Stomach (tissue), 4 donors: ENCODE data around the gene F2RL1.

ENCODE experiments used
- EP300 ChIP-seq: sonication (generic); formaldehyde crosslinking; IDR thresholded peaks from one replicate; pipeline ENCODE4 v1.6.1; 2017; ENCODE audit warnings: antibody characterized with exemption
- POLR2A ChIP-seq, 4 donors: fragments of 450-650 bp; IDR thresholded peaks; one replicate each; pipeline ENCODE4 v1.6.1; 2016; ENCODE audit warnings: antibody characterized with exemption in 4 of 4, control low read depth in 2 of 4, mild to moderate bottlenecking in 1 of 4, moderate library complexity in 1 of 4
- POLR2AphosphoS5 ChIP-seq, 3 donors: sonication (generic); formaldehyde crosslinking; IDR thresholded peaks; one replicate each; pipeline ENCODE4 v1.6.1; 2016; ENCODE audit warnings: antibody characterized with exemption in 3 of 3
- TF ChIP-seq, protein P1 (sequence below), 7 experiments: fragments of 450-650 bp in 4 of 7; fragments of 200-600 bp in 3 of 7; sonication (generic) in 3 of 7; IDR thresholded peaks; one replicate each; pipeline ENCODE4 v1.5.1; 2016 to 2019; ENCODE audit warnings: antibody characterized with exemption in 7 of 7, control low read depth in 2 of 7, mild to moderate bottlenecking in 1 of 7

DNA sequence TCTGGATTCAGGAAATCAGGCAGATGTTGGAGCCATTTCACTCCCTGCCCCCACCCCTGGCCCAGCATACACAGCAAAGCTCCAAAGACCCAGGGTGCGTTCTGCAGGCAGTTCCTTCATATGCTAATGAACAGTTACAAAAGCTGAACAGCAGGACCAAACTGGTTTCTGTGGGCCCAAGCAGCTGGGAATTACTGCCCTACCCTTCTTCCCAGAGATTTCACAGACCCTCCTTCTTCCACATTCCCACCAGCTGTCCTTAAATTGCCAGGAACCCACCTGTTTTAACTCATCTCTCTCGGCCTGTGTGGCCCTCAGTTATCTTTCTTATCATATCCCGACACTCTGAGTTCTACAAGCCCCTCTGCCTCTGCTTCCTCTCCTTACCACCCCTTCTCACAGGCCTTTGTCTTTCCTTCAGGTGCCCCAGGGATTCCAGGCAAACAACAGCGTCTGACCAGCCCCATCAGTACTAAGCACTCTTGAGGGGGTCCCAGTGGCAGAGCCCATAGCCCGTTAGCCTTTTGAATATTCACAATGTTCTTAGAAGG, 10.6 kb upstream of the F2RL1 start:
- TF ChIP-seq, protein P1, sequence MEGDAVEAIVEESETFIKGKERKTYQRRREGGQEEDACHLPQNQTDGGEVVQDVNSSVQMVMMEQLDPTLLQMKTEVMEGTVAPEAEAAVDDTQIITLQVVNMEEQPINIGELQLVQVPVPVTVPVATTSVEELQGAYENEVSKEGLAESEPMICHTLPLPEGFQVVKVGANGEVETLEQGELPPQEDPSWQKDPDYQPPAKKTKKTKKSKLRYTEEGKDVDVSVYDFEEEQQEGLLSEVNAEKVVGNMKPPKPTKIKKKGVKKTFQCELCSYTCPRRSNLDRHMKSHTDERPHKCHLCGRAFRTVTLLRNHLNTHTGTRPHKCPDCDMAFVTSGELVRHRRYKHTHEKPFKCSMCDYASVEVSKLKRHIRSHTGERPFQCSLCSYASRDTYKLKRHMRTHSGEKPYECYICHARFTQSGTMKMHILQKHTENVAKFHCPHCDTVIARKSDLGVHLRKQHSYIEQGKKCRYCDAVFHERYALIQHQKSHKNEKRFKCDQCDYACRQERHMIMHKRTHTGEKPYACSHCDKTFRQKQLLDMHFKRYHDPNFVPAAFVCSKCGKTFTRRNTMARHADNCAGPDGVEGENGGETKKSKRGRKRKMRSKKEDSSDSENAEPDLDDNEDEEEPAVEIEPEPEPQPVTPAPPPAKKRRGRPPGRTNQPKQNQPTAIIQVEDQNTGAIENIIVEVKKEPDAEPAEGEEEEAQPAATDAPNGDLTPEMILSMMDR (IDR thresholded peaks at IDR 0.05), result no peak
- TF ChIP-seq POLR2AphosphoS5 (IDR thresholded peaks at IDR 0.05), result no peak
- TF ChIP-seq EP300, result no peak
- no peak for TF ChIP-seq POLR2A (IDR thresholded peaks at IDR 0.05)
